ENCODE results near the gene RIBC2. TPM values are rescaled to one million over a fixed set of nuclear protein-coding genes. Genes with fewer than 3 reads are reported as not detected.

Gene RIBC2
- total RNA-seq, 4 donors from 2014 or later = not detected

DNA sequence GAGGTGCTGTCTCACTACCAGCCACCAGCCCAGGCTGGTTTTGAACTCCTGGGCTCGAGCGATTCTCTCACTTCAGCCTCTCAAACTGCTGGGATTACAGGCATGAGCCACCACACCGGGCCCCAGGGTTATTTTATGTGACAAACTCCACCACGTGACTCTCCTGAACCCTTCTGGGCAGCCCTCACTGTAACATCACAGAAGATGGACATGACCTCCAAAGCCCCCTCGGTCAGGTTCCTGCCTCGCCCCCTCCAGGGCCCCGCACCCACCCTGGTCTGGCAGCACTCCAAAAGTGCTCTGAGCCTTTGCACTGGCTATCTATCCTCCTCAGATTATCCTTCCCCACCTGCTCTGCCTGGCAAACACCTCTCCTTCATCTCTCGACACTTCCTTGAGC is 43.3 kb downstream of the RIBC2 start:
- Histone ChIP-seq H3K27me3 (peaks cover 0 to 20% (median 0%) of the 10 kb centered on the region in 4 donors), H3K4me1 (peaks cover 0 to 32% (median 16%) of the 10 kb centered on the region in 4 donors), H3K9me3 (no peaks in the 10 kb centered on the region), H3K27ac (replicated peaks in 1 of 4) (no peak overlapping the region), H3K4me3 (no peak overlapping the region), H3K36me3 (no peaks in the 10 kb centered on the region)
- TF ChIP-seq POLR2AphosphoS5 (IDR thresholded peaks at IDR 0.05) (no peak), EP300 (IDR thresholded peaks at IDR 0.05) (no peak), POLR2A (IDR thresholded peaks at IDR 0.05; ENCODE audit: low read depth) (no peak)
- TF ChIP-seq, protein P1, sequence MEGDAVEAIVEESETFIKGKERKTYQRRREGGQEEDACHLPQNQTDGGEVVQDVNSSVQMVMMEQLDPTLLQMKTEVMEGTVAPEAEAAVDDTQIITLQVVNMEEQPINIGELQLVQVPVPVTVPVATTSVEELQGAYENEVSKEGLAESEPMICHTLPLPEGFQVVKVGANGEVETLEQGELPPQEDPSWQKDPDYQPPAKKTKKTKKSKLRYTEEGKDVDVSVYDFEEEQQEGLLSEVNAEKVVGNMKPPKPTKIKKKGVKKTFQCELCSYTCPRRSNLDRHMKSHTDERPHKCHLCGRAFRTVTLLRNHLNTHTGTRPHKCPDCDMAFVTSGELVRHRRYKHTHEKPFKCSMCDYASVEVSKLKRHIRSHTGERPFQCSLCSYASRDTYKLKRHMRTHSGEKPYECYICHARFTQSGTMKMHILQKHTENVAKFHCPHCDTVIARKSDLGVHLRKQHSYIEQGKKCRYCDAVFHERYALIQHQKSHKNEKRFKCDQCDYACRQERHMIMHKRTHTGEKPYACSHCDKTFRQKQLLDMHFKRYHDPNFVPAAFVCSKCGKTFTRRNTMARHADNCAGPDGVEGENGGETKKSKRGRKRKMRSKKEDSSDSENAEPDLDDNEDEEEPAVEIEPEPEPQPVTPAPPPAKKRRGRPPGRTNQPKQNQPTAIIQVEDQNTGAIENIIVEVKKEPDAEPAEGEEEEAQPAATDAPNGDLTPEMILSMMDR (IDR thresholded peaks at IDR 0.05) = no peak
- no peak for DNase-seq (ENCODE audit: extremely low spot score)
- WGBS = 96% methylated on average over 8 of the region's 8 CpGs
- intact Hi-C loops (cut with DNase I) = no loop called here

DNA sequence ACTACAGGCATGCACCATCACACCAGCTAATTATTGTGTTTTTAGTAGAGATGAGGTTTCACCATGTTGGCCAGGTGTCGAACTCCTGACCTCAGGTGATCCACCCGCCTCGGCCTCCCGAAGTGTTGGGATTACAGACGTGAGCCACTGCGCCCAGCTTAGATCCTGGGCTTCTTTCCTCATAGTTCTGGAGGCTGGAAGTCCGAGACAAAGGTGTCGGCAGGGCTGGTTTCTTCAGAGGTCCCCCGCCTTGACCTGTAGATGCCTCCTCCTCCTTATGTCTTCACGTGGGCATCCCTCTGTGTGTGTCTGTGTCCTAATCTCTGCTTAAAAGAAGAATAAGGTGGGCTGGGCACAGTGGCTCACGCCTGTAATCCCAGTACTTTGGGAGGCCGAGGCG is 45.0 kb downstream of the RIBC2 start:
- peaks cover 0 to 16% (median 2%) of the 10 kb centered on the region in 4 donors for H3K4me1 ChIP-seq
- TF ChIP-seq POLR2AphosphoS5 (IDR thresholded peaks at IDR 0.05) = no peak
- TF ChIP-seq EP300 (IDR thresholded peaks at IDR 0.05) = no peak
- no peak for TF ChIP-seq POLR2A (IDR thresholded peaks at IDR 0.05; ENCODE audit: low read depth)
- TF ChIP-seq, protein P1 (IDR thresholded peaks at IDR 0.05) = no peak

DNA sequence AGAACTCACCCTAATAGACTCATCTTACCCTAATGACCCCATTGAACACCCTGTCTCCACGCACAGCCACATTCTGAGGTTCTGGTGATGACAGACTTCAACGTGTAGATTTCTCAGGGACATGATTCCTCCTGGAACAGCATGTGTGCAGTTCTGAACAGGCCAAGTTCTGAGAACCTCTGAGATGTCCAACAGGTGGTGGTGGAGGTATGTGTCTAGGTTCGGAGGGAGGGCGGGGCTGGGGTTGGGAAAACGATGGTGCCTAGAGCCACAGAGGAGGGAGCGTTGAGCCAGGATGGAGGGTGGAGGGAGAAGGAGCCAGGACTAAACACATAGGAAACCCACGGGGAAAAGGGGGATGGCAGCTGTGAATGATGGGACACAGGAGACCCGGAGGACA is 45.7 kb downstream of the RIBC2 start:
- Histone ChIP-seq H3K9me3 (no peaks in the 10 kb centered on the region), H3K27ac (replicated peaks in 1 of 4) (peak overlapping the region; percentile 34 to 74 (median 64)), H3K27me3 (peaks cover 0 to 16% (median 0%) of the 10 kb centered on the region in 4 donors), H3K4me1 (peaks cover 0 to 16% (median 2%) of the 10 kb centered on the region in 4 donors), H3K36me3 (no peaks in the 10 kb centered on the region), H3K4me3 (no peak overlapping the region)
- no peak for DNase-seq (ENCODE audit: extremely low spot score)
- no peak for TF ChIP-seq POLR2AphosphoS5 (IDR thresholded peaks at IDR 0.05)
- TF ChIP-seq POLR2A (IDR thresholded peaks at IDR 0.05; ENCODE audit: low read depth) = no peak
- TF ChIP-seq EP300 (IDR thresholded peaks at IDR 0.05) = no peak
- TF ChIP-seq, protein P1 (IDR thresholded peaks at IDR 0.05) = no peak
- 92% methylated on average over 8 of the region's 8 CpGs for WGBS
- intact Hi-C loops (cut with DNase I) = no loop called here

More for the DNA sequence above, 45.0 kb downstream of the RIBC2 start:
- H3K27ac ChIP-seq (replicated peaks in 1 of 4) = no peak overlapping the region
- DNase-seq (ENCODE audit: extremely low spot score) = no peak
- 96% methylated on average over 10 of the region's 13 CpGs for WGBS
- H3K4me3 ChIP-seq = no peak overlapping the region
- peaks cover 0 to 16% (median 0%) of the 10 kb centered on the region in 4 donors for H3K27me3 ChIP-seq
- no peaks in the 10 kb centered on the region for H3K36me3 ChIP-seq
- intact Hi-C loops (cut with DNase I) = no loop called here
- H3K9me3 ChIP-seq = no peaks in the 10 kb centered on the region

DNA sequence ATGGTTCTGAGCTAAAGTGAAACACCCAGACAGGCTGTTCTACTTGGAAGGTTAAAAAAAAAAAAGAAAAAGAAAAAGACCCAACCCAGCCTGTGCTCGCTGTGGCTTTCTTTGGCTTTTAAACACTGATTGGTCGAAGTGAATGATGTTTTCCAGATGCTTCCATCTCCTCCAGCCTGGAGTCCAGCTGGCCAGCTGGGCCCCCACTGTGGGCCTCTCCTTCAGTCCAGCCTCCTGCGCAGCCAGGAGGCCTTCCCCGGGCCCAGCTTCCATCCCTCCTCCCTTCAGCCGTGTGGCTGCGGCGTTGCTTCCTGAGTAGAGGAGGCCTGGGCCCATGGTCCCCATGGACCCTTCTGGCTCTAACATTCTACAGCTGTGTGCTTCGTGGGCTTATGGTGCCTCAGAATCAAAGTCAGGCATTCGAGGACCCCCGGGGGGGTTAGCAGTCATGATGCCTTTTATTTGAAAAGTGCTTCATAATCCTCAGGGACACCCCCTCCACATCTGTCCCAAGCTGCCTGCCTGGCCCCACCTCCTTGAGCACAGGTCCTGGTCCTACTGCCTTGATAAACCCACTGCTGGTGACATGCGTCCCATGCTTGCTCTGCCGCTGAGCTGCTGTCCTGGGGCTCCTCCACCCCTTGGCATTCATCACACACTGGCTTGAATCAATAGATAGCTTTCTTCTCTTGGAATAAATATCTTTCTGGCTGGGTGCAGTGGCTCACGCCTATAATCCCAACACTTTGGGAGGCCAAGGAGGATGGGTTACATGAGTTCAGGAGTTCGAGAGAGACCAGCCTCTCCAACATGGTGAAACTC is 47.0 kb downstream of the RIBC2 start:
- TF ChIP-seq POLR2A (IDR thresholded peaks at IDR 0.05; ENCODE audit: low read depth) (no peak), POLR2AphosphoS5 (IDR thresholded peaks at IDR 0.05) (peak in 1 of 2 donors; percentile 54), EP300 (IDR thresholded peaks at IDR 0.05) (no peak)
- TF ChIP-seq, protein P1 (IDR thresholded peaks at IDR 0.05) = no peak
- Histone ChIP-seq H3K36me3 (no peaks in the 10 kb centered on the region), H3K27me3 (peaks cover 0 to 16% (median 0%) of the 10 kb centered on the region in 4 donors), H3K4me3 (no peak overlapping the region), H3K9me3 (no peaks in the 10 kb centered on the region), H3K4me1 (peaks cover 0 to 16% (median 2%) of the 10 kb centered on the region in 4 donors), H3K27ac (replicated peaks in 1 of 4) (peak overlapping the region; percentile 34 to 74 (median 58))
- no peak for DNase-seq (ENCODE audit: extremely low spot score)
- 55% methylated on average over 14 of the region's 14 CpGs for WGBS
- intact Hi-C loops (cut with DNase I) = no loop called here
